HepG2 (cell line): ENCODE results near the gene PDK2. TPM values are rescaled to one million over a fixed set of nuclear protein-coding genes. Genes with fewer than 3 reads are reported as not detected.

ENCODE experiments used
- AHDC1 ChIP-seq: sonication (generic); formaldehyde crosslinking; IDR thresholded peaks from 2 replicates; pipeline ENCODE4 v1.5.1; 2020; ENCODE audit warnings: mild to moderate bottlenecking, missing genetic modification reagents, borderline replicate concordance
- EEA1 ChIP-seq: sonication (generic); formaldehyde crosslinking; IDR thresholded peaks from 2 replicates; pipeline ENCODE4 v1.5.1; 2020; ENCODE audit warnings: mild to moderate bottlenecking, missing genetic modification reagents, borderline replicate concordance
- ETV6 ChIP-seq: sonication (generic); formaldehyde crosslinking; conservative IDR thresholded peaks from 2 replicates; pipeline ENCODE4 v1.4.0; 2020; ENCODE audit warnings: missing genetic modification reagents
- HOMEZ ChIP-seq: IDR thresholded peaks from 2 replicates; pipeline ENCODE4 v1.6.1; 2016; ENCODE audit warnings: low read depth
- MED1 ChIP-seq: sonication (generic); formaldehyde crosslinking; IDR thresholded peaks from 2 replicates; pipeline ENCODE4 v1.4.0; 2020; ENCODE audit warnings: missing genetic modification reagents
- NBN ChIP-seq: fragments of 450-650 bp; conservative IDR thresholded peaks from 2 replicates; pipeline ENCODE4 v1.6.1; 2017
- POLR2AphosphoS5 ChIP-seq: IDR thresholded peaks from 2 replicates; pipeline ENCODE4 v1.6.1; 2012; ENCODE audit warnings: low read depth, low read length
- TAF15 ChIP-seq: fragments of 200-400 bp; formaldehyde crosslinking; IDR thresholded peaks from one replicate; pipeline ENCODE4 v1.6.1; 2018; ENCODE audit warnings: mild to moderate bottlenecking, low read depth, low read length; ENCODE audit not compliant: poor library complexity, severe bottlenecking
- TBX3 ChIP-seq: fragments of 450-650 bp; IDR thresholded peaks from 2 replicates; pipeline ENCODE4 v1.6.1; 2017; ENCODE audit warnings: antibody characterized with exemption, mild to moderate bottlenecking, inconsistent platforms, borderline replicate concordance
- TCF7L2 ChIP-seq: IDR thresholded peaks from 2 replicates; pipeline ENCODE4 v1.6.1; 2011; ENCODE audit warnings: mild to moderate bottlenecking, low read depth, low read length, moderate library complexity
- ZBTB34 ChIP-seq: sonication (generic); formaldehyde crosslinking; IDR thresholded peaks from 2 replicates; pipeline ENCODE4 v1.8.0; 2022; ENCODE audit warnings: mild to moderate bottlenecking, missing genetic modification reagents
- ZBTB44 ChIP-seq: sonication (generic); formaldehyde crosslinking; IDR thresholded peaks from 2 replicates; pipeline ENCODE4 v1.4.0; 2020; ENCODE audit warnings: missing genetic modification reagents
- ZNF138 ChIP-seq: sonication (generic); formaldehyde crosslinking; IDR thresholded peaks from 2 replicates; pipeline ENCODE4 v1.5.0; 2020; ENCODE audit warnings: mild to moderate bottlenecking, low read depth, missing genetic modification reagents
- ZNF530 ChIP-seq: sonication (generic); formaldehyde crosslinking; IDR thresholded peaks from 2 replicates; pipeline ENCODE4 v1.5.0; 2020; ENCODE audit warnings: low read depth, mild to moderate bottlenecking, missing genetic modification reagents
- ZNF619 ChIP-seq: sonication (generic); formaldehyde crosslinking; IDR thresholded peaks from 2 replicates; pipeline ENCODE4 v1.4.0; 2020; ENCODE audit warnings: mild to moderate bottlenecking, missing genetic modification reagents
- ZNF776 ChIP-seq: sonication (generic); formaldehyde crosslinking; IDR thresholded peaks from 2 replicates; pipeline ENCODE4 v1.4.0; 2020; ENCODE audit warnings: mild to moderate bottlenecking, missing genetic modification reagents
- polyA plus RNA-seq, 8 experiments: library from polyadenylated mRNA; depleted of rRNA in 3 of 8; stranded (reverse) in 7 of 8; unstranded in 1 of 8; fragments of >200 nt; fragmentation: Illumina TruSeq in 4 of 8; extraction: Trizol in 4 of 8; gene quantifications; 2 replicates each; pipeline versions ENCODE4 v1.2.1 to v1.2.3, GENCODE V29; 2011 to 2016; ENCODE audit warnings: low read depth in 4 of 8, missing spikeins in 1 of 8, mixed read lengths in 1 of 8; ENCODE audit not compliant: insufficient read depth in 1 of 8
- total RNA-seq, 5 experiments: library from RNA; depleted of rRNA; stranded (reverse); fragments of >200 nt; fragmentation: Illumina TruSeq; extraction: Trizol; gene quantifications; 2 replicates each; pipeline ENCODE4 v1.2.3, GENCODE V29; 2016; ENCODE audit warnings: low read depth in 1 of 5

PDK2 gene
- total and polyA plus RNA-seq, 2 of the 13 experiments (the other 11 are each of a cell fraction or from before 2014, with no cell fraction given): 18.5 to 59.7 TPM

- TF ChIP-seq TBX3: peak; percentile 19; the same call in 1 of the 2 replicates
- TF ChIP-seq ETV6 (CRISPR knock-in tag): no peak
- TF ChIP-seq ZBTB34: no peak
- TF ChIP-seq NBN: no peak
- TF ChIP-seq EEA1 (CRISPR knock-in tag): no peak
- TF ChIP-seq ZNF619 (CRISPR knock-in tag): no peak
- peak; percentile 40; the same call in 1 of the 2 replicates for TF ChIP-seq POLR2AphosphoS5
- 0 out of 2 replicates have a peak, but pooled peaks have one; percentile 46 for TF ChIP-seq ZNF138 (CRISPR knock-in tag)
- peak; percentile 77 for TF ChIP-seq HOMEZ (CRISPR knock-in tag)
- peak; percentile 47; the same call in 1 of the 2 replicates for TF ChIP-seq MED1 (CRISPR knock-in tag)
- TF ChIP-seq ZNF530: no peak
- no peak for TF ChIP-seq TCF7L2
- no peak for TF ChIP-seq ZBTB44
- 0 out of 2 replicates have a peak, but pooled peaks have one; percentile 26 for TF ChIP-seq ZNF776 (CRISPR knock-in tag)
- TF ChIP-seq AHDC1: no peak
- no peak for TF ChIP-seq TAF15
Observed at GRCh38 chr17:50151937-50152547, 56.9 kb downstream of the PDK2 start (continued).
